HG02610 (cell line): Measurements from ENCODE around the gene SETMAR.
A peak's percentile ranks its signal among the peaks of the same experiment; 100 is the strongest.

Source experiments
- ATAC-seq: cut with Tn5 transposase; IDR thresholded peaks from one replicate; pipeline ENCODE4 v1.9.1; 2021; ENCODE audit warnings: mild to moderate bottlenecking, moderate library complexity; ENCODE audit not compliant: unreplicated experiment

SETMAR gene

GRCh38 chr3:4351164-4351855, 48.1 kb downstream of the SETMAR start:
- peak; percentile 12 for ATAC-seq

GRCh38 chr3:4351872-4352271, 48.7 kb downstream of the SETMAR start:
- ATAC-seq = no peak

GRCh38 chr3:4355401-4356219, 52.4 kb downstream of the SETMAR start:
- ATAC-seq = no peak

- ATAC-seq = no peak
Measured at GRCh38 chr3:4356220-4356540, 53.0 kb downstream of the SETMAR start.

GRCh38 chr3:4356546-4357410, 53.6 kb downstream of the SETMAR start:
- no peak for ATAC-seq

GRCh38 chr3:4358273-4358672, 55.1 kb downstream of the SETMAR start:
- ATAC-seq = no peak

GRCh38 chr3:4359805-4360502, 56.8 kb downstream of the SETMAR start:
- no peak for ATAC-seq

GRCh38 chr3:4360817-4361216, 57.6 kb downstream of the SETMAR start:
- ATAC-seq = no peak

GRCh38 chr3:4362523-4362922, 59.4 kb downstream of the SETMAR start:
- no peak for ATAC-seq
